ENCODE results near the gene CREB5.
"Not testable (repeated sequence)": the region's sequence is repeated elsewhere in the genome, so short reads cannot be mapped to it uniquely, and the experiment has no call there.

Gene CREB5, protein sequence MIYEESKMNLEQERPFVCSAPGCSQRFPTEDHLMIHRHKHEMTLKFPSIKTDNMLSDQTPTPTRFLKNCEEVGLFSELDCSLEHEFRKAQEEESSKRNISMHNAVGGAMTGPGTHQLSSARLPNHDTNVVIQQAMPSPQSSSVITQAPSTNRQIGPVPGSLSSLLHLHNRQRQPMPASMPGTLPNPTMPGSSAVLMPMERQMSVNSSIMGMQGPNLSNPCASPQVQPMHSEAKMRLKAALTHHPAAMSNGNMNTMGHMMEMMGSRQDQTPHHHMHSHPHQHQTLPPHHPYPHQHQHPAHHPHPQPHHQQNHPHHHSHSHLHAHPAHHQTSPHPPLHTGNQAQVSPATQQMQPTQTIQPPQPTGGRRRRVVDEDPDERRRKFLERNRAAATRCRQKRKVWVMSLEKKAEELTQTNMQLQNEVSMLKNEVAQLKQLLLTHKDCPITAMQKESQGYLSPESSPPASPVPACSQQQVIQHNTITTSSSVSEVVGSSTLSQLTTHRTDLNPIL

GRCh38 chr7:28411876-28412662 lies at the start of gene CREB5:
TSS of gene CREB5 (plus strand) at chr7:28412518. CDS start at chr7:28412915, 397 bp downstream.
- no peak for DNase-seq

- no peak for DNase-seq
Observed at GRCh38 chr7:28362812-28363211, 49.5 kb upstream of the CREB5 start.

- DNase-seq = no peak
Observed at GRCh38 chr7:28364082-28364481, 48.2 kb upstream of the CREB5 start.

DNA sequence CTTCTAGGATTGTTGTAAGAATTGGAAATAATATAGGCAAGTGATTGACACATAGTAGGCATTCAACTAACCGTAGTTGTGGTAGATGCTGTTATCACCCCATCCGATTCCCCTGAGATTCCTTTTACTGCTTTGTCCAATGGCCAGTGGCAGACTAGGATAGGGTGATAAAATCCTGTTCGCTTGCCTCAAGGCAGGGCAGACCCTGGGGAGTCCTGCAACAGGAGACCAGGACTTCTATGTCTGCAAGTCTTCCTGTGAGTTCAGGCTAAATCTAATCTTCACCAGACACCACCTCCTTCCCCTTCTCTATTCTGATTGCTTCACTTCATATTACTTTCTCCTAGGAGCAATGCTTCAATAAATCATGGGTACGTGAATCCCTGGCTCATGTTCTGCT lies 42.8 kb upstream of the CREB5 start:
- DNase-seq = no peak

DNA sequence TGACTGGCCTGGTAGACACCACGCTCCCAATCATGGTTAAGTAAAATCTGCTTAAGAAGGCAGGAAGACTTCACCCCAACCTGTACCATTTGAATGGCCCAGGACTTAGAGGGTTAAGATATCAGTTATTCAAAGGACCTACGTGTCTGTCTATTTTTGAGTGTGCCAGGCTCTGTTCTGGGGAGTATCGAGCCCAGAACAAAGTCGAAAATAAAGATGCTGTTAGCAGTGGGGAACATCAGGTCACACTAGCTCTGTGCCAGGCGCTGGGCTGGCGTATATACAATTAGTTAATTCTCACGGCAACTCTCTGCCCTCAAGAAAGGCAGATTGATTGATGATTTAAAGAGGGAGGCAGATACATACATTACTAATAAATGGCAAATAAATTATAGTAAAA lies 40.5 kb upstream of the CREB5 start:
- DNase-seq = no peak

DNA sequence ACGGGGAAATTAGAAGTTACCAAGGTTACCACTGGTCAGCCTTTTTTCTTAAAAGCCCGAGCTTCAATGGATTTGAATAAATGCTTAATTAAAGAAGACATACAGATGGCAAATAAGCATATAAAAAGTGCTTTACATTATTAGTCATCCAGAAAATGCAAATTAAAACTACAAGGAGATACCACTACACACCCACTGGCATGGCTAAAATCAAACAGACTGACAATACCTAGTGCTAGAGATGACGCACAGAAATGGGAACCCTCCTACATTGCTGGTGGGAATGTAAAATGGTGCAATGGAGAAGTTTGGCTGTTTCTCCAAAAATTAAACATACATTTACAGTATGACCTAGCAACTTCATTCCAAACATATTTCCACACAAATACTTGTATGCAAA lies 38.3 kb upstream of the CREB5 start:
- no peak for DNase-seq

- DNase-seq = no peak
Observed at GRCh38 chr7:28375729-28376128, 36.6 kb upstream of the CREB5 start.

GRCh38 chr7:28376634-28377033 lies 35.7 kb upstream of the CREB5 start:
- DNase-seq = no peak

DNA sequence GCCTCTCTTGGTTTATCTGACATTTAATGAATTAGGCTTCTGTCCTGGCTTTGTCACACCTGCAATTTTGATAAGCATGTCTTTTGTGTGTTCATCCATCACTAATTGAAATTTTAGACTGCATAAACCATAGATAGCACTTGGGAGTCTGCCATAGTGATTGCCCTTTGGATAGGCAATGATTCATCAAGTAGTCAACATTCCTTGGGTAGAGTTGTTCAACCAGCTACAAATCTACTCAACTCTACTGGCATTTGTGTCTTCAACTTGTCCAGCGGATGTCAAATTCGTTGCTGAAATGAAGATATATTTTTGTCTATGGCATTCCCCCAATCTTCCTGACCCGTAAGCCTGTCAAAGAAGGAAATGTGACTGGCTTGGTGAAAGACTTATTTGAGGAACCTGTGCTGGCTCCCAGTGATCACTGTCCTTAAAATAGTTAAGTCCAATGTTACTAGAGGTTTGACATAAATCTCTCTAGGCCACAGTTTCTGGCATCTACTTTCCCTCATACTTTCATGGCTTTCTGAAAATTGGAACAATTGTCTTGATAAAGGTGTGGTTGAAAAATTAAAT lies 33.7 kb upstream of the CREB5 start:
- DNase-seq = no peak

GRCh38 chr7:28381466-28381865 lies 30.9 kb upstream of the CREB5 start:
- DNase-seq = no peak

DNA sequence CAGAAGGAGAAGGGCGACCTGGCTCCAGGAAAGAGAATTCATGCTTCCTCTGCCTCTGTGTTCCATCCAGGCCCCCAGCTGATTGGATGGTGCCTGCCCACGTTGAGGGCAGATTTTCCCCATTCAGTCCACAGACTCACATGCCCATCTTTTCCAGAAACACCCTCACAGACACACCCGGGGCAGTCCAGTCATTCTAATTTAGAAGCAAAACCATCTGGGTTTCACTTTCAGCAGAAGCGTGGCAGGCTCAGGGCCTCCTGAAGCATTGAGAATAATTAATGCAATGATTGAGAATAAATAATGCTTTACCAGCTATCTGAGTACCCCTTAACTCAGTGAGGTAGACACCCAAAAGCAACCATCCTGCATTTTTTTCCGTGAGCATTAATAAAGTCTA lies 30.2 kb upstream of the CREB5 start:
- no peak for DNase-seq

GRCh38 chr7:28383975-28384374 lies 28.3 kb upstream of the CREB5 start:
- DNase-seq = no peak

DNA sequence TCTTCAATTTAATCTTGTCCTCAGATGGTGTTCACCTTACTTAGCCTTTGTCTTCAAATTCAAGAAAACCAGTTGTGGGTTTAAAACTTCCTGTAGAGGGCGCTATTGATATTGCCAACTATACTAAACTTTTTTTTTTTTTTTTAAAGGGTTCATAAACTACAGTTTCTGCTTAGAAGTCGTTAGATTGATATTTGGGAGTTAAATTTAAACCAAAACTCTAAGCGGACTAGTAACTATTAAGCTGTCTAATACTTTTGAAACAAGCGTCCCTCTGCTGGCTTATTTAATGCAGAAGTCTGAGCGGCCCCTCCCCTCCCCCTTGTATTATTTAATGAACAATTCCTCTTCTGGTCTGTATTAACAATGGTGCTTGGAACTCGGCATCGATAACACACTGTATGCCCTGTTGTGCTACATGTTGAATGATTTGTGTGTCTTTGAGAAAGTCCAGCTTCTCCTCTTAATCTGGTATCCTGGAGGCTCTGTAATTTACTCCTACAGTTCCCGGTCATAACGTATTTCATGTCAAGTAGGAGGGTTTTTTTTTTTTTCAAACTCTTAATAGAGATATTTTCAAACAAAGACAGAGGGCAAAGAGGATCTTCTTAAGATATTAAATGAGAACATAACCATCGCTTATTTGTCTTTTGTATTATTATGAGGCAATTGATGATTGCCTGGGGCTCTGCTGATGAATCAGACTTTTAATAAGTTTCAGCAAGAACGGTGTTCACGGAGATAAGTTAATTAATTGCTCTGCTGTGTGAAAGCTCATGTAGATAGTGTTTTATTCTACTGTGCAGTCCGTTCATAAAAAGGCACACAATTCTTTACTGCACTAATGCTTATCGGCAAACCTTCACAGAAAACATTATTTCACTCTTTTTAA lies 22.6 kb upstream of the CREB5 start:
- DNase-seq = peak; percentile 45

- no peak for DNase-seq
Observed at GRCh38 chr7:28390426-28390825, 21.9 kb upstream of the CREB5 start.

- no peak for DNase-seq
Observed at GRCh38 chr7:28392289-28392688, 20.0 kb upstream of the CREB5 start.

DNA sequence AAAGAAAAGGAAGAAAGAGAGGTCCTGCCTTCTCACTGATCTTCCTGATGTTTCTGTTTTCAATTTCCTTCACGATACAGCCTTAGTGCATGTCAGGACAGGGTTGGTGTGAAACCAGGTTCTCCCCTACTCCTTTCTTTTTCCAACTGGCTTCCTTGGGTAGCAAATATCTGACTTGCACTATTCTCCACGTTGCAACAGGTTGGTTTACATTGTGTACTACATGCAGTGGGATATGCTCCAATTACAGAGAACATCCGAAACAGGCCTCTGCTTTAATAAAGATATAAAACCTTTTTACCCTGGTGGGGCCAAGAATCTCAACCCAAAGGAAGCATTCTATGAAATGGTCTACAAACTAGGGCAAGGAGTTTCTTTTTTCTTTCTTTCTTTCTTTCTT lies 16.9 kb upstream of the CREB5 start:
- DNase-seq = no peak

- no peak for DNase-seq
Observed at GRCh38 chr7:28395831-28396230, 16.5 kb upstream of the CREB5 start.

- DNase-seq = no peak
Observed at GRCh38 chr7:28397141-28397540, 15.2 kb upstream of the CREB5 start.

DNA sequence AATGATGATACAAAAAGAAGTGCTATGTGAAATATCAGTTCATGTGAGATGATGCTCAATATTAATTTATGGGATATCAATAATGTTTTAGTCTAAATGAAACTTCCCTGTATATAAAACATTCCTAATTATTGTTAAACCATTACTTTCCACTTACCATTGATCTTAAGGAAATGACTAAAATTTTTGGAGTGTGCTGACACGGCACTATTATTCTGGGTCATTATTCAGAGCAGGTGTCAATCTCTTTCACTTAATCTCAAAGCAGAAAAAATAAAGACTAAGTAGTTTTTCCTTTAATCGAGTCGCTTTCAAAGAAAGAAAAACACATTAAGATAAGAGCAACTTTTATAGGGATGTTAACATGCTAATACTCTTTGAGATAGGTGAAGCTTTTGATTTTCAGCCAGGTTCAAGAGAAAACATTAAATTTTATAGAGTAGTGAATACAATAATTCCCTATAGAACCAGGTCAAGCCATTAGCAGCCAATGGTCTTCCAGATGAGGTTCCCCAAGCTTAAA lies 11.4 kb upstream of the CREB5 start:
- DNase-seq = no peak

GRCh38 chr7:28401567-28401966 lies 10.8 kb upstream of the CREB5 start:
- DNase-seq = not testable (repeated sequence)

DNA sequence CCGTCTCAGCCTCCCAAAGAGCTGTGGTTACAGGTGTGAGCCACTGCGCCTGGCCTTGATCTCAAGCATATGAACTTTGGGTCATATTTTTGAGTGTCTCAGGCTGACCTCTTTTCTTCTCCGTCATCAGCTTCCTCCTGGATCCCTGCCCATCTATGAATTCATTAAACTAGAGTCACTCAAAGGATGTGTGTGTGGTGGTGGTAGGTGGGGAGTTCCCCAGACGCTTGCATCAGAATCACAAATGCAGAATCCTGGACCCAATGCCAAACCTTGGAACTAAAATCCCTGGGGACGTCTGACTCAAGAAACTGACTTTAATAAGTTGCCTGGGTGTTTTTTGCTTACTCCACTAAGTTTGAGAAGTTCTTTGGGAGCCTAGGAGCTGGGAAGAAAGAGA lies 6.7 kb upstream of the CREB5 start:
- no peak for DNase-seq

- DNase-seq = no peak
Observed at GRCh38 chr7:28406192-28406591, 6.1 kb upstream of the CREB5 start.

Measured in GF-D8 (cell line).